OCI-LY3 (cell line): ENCODE measurements around the gene KCNH6.

Source experiments
- EZH2phosphoT487 ChIP-seq: fragments of 200-600 bp; shearing (Covaris generic); IDR thresholded peaks from 2 replicates; pipeline ENCODE4 v1.6.1; 2018; ENCODE audit warnings: antibody characterized with exemption, mixed run types, low read depth
- TF ChIP-seq, protein P1 (sequence below): fragments of 200-600, 300-600 bp; sonication (generic); IDR thresholded peaks from 2 replicates; pipeline ENCODE4 v1.5.1; 2014; ENCODE audit warnings: antibody characterized with exemption, low read length, low read depth

DNA sequence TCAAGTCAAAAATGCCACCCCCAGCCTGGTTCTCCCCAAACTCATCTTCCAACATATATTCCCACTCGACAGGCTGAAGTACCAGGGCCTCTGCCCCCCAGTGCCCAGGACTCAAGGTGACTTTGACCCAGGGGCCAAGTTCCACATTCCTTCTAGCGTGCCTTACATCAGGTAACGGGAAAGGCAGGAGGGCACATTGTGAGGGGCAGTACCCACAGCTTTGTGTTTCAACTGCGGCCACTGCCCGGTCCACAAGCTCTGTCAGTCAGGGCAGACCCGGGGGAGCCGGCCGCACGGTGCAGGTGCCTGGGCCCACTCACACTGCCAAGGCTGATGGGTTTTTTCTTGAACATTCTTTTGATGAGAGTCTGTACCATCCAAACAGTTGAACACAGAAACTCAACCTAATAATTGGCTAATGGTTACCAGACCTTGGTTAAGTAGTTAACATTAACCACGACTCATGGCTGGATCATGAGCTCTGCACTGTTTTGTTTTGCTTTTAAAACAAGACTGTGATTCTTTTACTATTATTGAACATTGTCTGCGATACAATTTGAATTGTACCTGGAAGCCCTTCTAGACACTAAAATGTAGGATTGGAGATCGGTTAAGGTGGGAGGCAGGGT lies 28.7 kb upstream of the KCNH6 start:
- TF ChIP-seq, protein P1, sequence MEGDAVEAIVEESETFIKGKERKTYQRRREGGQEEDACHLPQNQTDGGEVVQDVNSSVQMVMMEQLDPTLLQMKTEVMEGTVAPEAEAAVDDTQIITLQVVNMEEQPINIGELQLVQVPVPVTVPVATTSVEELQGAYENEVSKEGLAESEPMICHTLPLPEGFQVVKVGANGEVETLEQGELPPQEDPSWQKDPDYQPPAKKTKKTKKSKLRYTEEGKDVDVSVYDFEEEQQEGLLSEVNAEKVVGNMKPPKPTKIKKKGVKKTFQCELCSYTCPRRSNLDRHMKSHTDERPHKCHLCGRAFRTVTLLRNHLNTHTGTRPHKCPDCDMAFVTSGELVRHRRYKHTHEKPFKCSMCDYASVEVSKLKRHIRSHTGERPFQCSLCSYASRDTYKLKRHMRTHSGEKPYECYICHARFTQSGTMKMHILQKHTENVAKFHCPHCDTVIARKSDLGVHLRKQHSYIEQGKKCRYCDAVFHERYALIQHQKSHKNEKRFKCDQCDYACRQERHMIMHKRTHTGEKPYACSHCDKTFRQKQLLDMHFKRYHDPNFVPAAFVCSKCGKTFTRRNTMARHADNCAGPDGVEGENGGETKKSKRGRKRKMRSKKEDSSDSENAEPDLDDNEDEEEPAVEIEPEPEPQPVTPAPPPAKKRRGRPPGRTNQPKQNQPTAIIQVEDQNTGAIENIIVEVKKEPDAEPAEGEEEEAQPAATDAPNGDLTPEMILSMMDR = no peak
- TF ChIP-seq EZH2phosphoT487 = no peak
